Neural crest cell (in vitro differentiated cells): ENCODE measurements around the gene NYAP2. TPM values are rescaled to one million over a fixed set of nuclear protein-coding genes. Genes with fewer than 3 reads are reported as not detected.

Source experiments
- DNase-seq: peaks from one replicate; pipeline ENCODE4 v3.0.0; 2021; ENCODE audit warnings: low read depth, mixed read lengths, low spot score
- H3K27ac Mint-ChIP-seq: one replicate; pipeline ENCODE4 v1.8.0; 2021; ENCODE audit warnings: mild to moderate bottlenecking, mixed read lengths; ENCODE audit not compliant: unreplicated experiment
- H3K27me3 Mint-ChIP-seq: 2 replicates; pipeline ENCODE4 v1.8.0; 2021; ENCODE audit warnings: low read depth, mild to moderate bottlenecking, mixed read lengths
- H3K36me3 Mint-ChIP-seq: 2 replicates; pipeline ENCODE4 v1.8.0; 2021; ENCODE audit warnings: low read depth, mild to moderate bottlenecking, mixed read lengths
- H3K4me1 Mint-ChIP-seq: 2 replicates; pipeline ENCODE4 v1.8.0; 2021; ENCODE audit warnings: mixed read lengths
- H3K4me3 Mint-ChIP-seq: one replicate; pipeline ENCODE4 v1.8.0; 2021; ENCODE audit warnings: mild to moderate bottlenecking, mixed read lengths
- H3K9me3 Mint-ChIP-seq: 2 replicates; pipeline ENCODE4 v1.8.0; 2021; ENCODE audit warnings: mixed read lengths
- long read RNA-seq: library from polyadenylated mRNA; unstranded; transcript quantifications from one replicate; pipeline ENCODE4 v2.0.0, GENCODE V29; 2020
- total RNA-seq: library from RNA; stranded (reverse); gene quantifications from 2 replicates; pipeline ENCODE4 v1.2.1, GENCODE V29; 2021
- TF ChIP-seq, protein P1 (sequence below): fragments of 200-600 bp; sonication (generic); conservative IDR thresholded peaks from 2 replicates; pipeline ENCODE4 v1.5.0; 2021; ENCODE audit warnings: antibody characterized with exemption, mild to moderate bottlenecking

NYAP2 gene
- total RNA-seq = 0.35 and 0.36 TPM in 2 replicates
- long read RNA-seq, partial matches to known transcripts = 0 of 1 reads
- long read RNA-seq, other reads (novel, unspliced or antisense) = 1 of 1 reads

DNA sequence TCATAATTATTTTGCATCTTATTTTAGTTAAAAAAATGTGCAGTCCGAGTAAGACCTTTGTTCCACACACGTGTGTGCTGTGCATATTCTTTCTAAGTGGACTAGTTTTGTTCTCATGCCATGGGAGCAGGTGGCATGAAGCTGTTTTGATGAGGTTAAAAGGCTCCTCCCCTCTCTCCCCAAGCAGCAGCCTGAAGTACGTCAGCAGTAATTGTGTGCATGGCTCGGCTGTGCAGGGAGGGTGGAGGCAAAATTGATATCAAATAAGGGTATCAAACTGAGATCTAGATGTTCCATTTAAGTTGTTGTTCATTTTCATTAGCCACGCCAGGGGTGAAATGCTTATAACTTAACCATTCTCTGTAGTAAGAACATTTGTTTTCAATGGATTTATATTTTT is at the start of gene NYAP2:
Gene NYAP2, plus strand, starts transcription at position 207 of the 400 bp plus-strand sequence. CDS start 9,171 bp downstream, outside the sequence.
- no peaks in the 10 kb centered on the region for H3K9me3 Mint-ChIP-seq
- H3K36me3 Mint-ChIP-seq = no peaks in the 10 kb centered on the region
- peak within 1 kb of the TSS; percentile 83 for H3K27ac Mint-ChIP-seq
- no peak within 1 kb of the TSS for H3K4me3 Mint-ChIP-seq
- no peak for DNase-seq
- peaks cover 26% of the 10 kb centered on the region for H3K27me3 Mint-ChIP-seq
- H3K4me1 Mint-ChIP-seq = peaks cover 9% of the 10 kb centered on the region
- TF ChIP-seq, protein P1, sequence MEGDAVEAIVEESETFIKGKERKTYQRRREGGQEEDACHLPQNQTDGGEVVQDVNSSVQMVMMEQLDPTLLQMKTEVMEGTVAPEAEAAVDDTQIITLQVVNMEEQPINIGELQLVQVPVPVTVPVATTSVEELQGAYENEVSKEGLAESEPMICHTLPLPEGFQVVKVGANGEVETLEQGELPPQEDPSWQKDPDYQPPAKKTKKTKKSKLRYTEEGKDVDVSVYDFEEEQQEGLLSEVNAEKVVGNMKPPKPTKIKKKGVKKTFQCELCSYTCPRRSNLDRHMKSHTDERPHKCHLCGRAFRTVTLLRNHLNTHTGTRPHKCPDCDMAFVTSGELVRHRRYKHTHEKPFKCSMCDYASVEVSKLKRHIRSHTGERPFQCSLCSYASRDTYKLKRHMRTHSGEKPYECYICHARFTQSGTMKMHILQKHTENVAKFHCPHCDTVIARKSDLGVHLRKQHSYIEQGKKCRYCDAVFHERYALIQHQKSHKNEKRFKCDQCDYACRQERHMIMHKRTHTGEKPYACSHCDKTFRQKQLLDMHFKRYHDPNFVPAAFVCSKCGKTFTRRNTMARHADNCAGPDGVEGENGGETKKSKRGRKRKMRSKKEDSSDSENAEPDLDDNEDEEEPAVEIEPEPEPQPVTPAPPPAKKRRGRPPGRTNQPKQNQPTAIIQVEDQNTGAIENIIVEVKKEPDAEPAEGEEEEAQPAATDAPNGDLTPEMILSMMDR = no peak

DNA sequence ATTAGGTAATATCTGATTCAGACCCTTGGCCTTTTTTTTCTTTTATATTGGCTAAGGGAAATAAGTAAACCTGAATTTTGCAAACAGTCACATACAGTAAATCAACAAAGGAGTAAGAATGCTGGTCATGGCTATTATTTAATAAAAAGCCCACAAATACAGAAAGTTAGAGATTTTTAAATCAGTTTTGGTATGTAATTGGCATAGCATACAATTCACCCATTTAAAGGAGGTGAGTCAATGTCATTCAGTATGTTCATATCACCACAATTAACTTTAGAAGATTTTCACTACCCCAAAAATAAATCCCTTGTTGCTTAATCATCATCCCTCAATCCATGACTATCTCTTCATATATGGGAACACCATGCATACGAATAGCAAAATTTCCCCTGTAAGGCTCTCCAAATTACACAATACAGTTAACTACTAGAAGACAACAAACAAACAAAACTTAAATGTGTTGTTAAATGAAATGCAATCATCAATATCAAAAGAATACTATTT is 45.9 kb upstream of the NYAP2 start:
- Mint-ChIP-seq H3K27ac (peak overlapping the region; percentile 84), H3K9me3 (peaks cover 6% of the 10 kb centered on the region), H3K27me3 (no peaks in the 10 kb centered on the region), H3K4me1 (peaks cover 39% of the 10 kb centered on the region), H3K36me3 (peaks cover 5% of the 10 kb centered on the region), H3K4me3 (no peak overlapping the region)
- TF ChIP-seq, protein P1 = no peak
- no peak for DNase-seq

DNA sequence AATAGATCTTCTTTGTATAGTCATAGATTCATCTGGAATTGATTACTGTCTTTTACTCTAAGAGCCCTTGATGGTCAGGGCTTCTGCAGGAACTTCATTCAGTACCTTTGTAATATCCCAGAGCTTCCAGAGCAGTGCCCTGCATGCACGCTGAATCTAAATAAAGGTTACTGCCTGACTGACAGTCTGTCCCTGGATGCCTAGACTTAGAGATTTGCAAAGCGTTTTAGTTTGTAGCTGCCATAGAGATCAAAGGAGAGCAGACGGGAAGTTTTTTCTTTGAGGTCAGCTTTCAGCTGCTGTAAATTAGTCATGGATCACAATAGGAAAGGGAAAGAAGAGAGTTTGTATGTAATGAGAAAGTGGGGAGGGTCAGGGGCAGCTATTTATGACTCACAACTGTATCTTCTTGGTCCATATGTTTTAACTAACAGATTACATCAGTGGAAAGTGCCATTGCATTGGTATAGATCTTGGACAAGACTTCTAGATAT is 45.2 kb upstream of the NYAP2 start:
- Mint-ChIP-seq H3K27ac (no peak overlapping the region), H3K4me1 (peaks cover 36% of the 10 kb centered on the region), H3K36me3 (peaks cover 5% of the 10 kb centered on the region), H3K9me3 (peaks cover 6% of the 10 kb centered on the region), H3K4me3 (peak overlapping the region; percentile 10), H3K27me3 (no peaks in the 10 kb centered on the region)
- TF ChIP-seq, protein P1 = no peak
- peak; percentile 16 for DNase-seq

- no peak overlapping the region for H3K27ac Mint-ChIP-seq
- H3K4me3 Mint-ChIP-seq = no peak overlapping the region
- no peak for DNase-seq
- peaks cover 5% of the 10 kb centered on the region for H3K36me3 Mint-ChIP-seq
- peaks cover 4% of the 10 kb centered on the region for H3K9me3 Mint-ChIP-seq
- no peaks in the 10 kb centered on the region for H3K27me3 Mint-ChIP-seq
- TF ChIP-seq, protein P1 = no peak
- peaks cover 36% of the 10 kb centered on the region for H3K4me1 Mint-ChIP-seq
These were observed 43.7 kb upstream of the NYAP2 start for GRCh38 chr2:225355788-225356187.

- no peak for DNase-seq
- no peak overlapping the region for H3K4me3 Mint-ChIP-seq
- H3K9me3 Mint-ChIP-seq = peaks cover 3% of the 10 kb centered on the region
- no peaks in the 10 kb centered on the region for H3K27me3 Mint-ChIP-seq
- TF ChIP-seq, protein P1 = no peak
- peaks cover 7% of the 10 kb centered on the region for H3K4me1 Mint-ChIP-seq
- no peak overlapping the region for H3K27ac Mint-ChIP-seq
- no peaks in the 10 kb centered on the region for H3K36me3 Mint-ChIP-seq
These were observed 32.8 kb upstream of the NYAP2 start for GRCh38 chr2:225366731-225367130.
